HG03432 (cell line): ENCODE results near the gene TPH1.

Experiments used
- ATAC-seq: cut with Tn5 transposase; IDR thresholded peaks from one replicate; pipeline ENCODE4 v1.9.1; 2021; ENCODE audit warnings: mild to moderate bottlenecking, moderate library complexity; ENCODE audit not compliant: unreplicated experiment

TPH1 gene

GRCh38 chr11:18046116-18046777 lies at the start of gene TPH1:
TPH1 (minus strand) TSS chr11:18046269; CDS start chr11:18040762, 5,507 bp downstream.
- no peak for ATAC-seq

GRCh38 chr11:18093959-18094358 lies 47.9 kb upstream of the TPH1 start:
- ATAC-seq, result no peak

GRCh38 chr11:18091731-18092130 lies 45.7 kb upstream of the TPH1 start:
- no peak for ATAC-seq

GRCh38 chr11:18088966-18089365 lies 42.9 kb upstream of the TPH1 start:
- ATAC-seq, result no peak

GRCh38 chr11:18088366-18088765 lies 42.3 kb upstream of the TPH1 start:
- no peak for ATAC-seq

GRCh38 chr11:18081551-18081950 lies 35.5 kb upstream of the TPH1 start:
- no peak for ATAC-seq

GRCh38 chr11:18080451-18080850 lies 34.4 kb upstream of the TPH1 start:
- no peak for ATAC-seq

GRCh38 chr11:18078909-18079308 lies 32.8 kb upstream of the TPH1 start:
- ATAC-seq, result no peak

GRCh38 chr11:18075444-18075843 lies 29.4 kb upstream of the TPH1 start:
- no peak for ATAC-seq

GRCh38 chr11:18071098-18071705 lies 25.1 kb upstream of the TPH1 start:
- no peak for ATAC-seq

- ATAC-seq, result no peak
Measured at GRCh38 chr11:18067372-18067771, 21.3 kb upstream of the TPH1 start.

GRCh38 chr11:18066626-18067025 lies 20.6 kb upstream of the TPH1 start:
- no peak for ATAC-seq

- ATAC-seq, result no peak
Measured at GRCh38 chr11:18065572-18065971, 19.5 kb upstream of the TPH1 start.

GRCh38 chr11:18064450-18065054 lies 18.5 kb upstream of the TPH1 start:
- ATAC-seq, result no peak

GRCh38 chr11:18063862-18064434 lies 17.9 kb upstream of the TPH1 start:
- no peak for ATAC-seq

GRCh38 chr11:18063125-18063524 lies 17.1 kb upstream of the TPH1 start:
- ATAC-seq, result no peak

GRCh38 chr11:18061351-18061750 lies 15.3 kb upstream of the TPH1 start:
- no peak for ATAC-seq

- no peak for ATAC-seq
Measured at GRCh38 chr11:18056561-18057181, 10.6 kb upstream of the TPH1 start.

GRCh38 chr11:18054511-18055103 lies 8.5 kb upstream of the TPH1 start:
- ATAC-seq, result no peak

- ATAC-seq, result no peak
Measured at GRCh38 chr11:18050848-18051247, 4.8 kb upstream of the TPH1 start.

- ATAC-seq, result no peak
Measured at GRCh38 chr11:18036456-18036855, 9.6 kb downstream of the TPH1 start.
